ENCODE data around the gene PLK1.

The PLK1 gene

DNA sequence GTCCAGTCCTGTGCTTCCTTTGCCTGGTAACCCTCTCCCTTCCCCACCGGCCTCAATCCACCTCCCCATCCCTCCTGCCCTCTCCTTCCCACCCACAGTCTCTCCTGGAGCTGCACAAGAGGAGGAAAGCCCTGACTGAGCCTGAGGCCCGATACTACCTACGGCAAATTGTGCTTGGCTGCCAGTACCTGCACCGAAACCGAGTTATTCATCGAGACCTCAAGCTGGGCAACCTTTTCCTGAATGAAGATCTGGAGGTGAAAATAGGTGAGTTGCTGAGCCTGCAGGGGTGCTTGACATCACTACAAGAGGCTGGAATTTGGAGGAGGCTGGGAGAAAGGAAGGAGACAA lies 1.3 kb downstream of the PLK1 start:
- no peak for DNase-seq

DNA sequence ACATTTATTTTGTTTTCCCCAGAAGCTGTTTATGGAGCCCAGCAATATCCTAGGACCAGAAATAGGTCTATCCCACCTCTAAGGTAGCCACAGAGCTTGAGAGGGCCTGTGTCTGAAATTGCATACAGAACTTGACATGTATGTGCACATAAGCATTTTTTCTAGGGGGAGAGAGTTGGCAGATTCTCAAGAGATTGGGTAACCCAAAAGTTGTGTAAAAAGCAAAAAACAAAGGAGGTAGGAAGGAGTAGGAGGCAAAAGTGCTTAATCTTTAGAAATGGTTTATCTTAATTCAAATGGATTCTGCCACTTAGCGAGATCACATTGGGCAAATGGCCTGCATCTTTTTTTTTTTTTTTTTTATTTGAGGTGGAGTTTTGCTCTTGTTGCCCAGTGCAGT lies 3.5 kb downstream of the PLK1 start:
- DNase-seq = no peak

DNA sequence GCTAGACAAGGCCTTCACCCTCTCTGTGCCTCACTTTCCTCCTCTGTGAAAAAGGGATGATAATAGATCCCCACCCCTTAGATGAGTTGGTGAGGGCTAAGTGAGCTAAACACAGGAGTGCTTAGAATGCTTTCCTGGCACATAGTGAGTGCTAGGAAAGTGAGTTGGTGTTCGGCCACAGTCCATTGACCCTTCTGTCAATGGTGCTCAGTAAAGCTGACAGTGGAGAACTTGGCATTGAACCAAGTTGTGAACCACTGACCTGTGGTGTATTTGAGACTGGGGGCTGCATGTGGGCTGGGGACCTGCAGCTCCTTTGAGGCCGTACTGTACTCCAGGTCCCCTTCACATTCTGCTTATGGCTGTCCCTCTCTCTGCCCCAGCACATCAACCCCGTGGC lies 4.8 kb downstream of the PLK1 start:
- no peak for DNase-seq

DNA sequence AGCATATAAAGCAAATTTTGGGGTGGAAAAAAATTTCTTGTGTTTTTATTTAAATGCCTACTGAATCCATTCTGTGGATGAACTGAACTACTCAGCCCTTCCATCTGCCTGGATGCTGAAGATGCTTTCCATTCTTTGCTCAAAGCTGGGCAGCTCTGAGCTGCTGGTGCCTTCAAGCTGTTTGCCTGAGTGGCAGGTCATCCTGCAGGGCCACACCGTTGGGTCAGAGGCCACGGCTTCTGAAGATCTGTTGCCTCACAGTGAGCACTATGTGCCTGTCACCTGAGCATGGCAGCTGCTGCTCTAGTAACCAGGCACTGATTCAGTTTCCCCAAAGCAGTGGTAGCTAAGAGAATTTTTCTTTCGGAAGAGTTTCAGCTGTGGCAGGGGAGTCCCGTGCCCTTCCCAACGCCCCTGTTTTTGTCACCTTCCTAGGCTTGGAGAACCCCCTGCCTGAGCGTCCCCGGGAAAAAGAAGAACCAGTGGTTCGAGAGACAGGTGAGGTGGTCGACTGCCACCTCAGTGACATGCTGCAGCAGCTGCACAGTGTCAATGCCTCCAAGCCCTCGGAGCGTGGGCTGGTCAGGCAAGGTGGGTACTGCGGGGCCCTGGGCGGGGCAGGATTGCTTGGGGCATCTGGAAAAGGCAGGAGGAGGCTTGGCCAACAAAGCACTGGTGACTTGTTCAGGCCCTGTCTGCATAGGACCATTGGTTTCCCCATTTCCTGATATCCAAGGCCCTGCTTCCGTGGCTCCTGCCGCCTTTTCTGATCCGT lies 8.5 kb downstream of the PLK1 start:
- no peak for DNase-seq

DNA sequence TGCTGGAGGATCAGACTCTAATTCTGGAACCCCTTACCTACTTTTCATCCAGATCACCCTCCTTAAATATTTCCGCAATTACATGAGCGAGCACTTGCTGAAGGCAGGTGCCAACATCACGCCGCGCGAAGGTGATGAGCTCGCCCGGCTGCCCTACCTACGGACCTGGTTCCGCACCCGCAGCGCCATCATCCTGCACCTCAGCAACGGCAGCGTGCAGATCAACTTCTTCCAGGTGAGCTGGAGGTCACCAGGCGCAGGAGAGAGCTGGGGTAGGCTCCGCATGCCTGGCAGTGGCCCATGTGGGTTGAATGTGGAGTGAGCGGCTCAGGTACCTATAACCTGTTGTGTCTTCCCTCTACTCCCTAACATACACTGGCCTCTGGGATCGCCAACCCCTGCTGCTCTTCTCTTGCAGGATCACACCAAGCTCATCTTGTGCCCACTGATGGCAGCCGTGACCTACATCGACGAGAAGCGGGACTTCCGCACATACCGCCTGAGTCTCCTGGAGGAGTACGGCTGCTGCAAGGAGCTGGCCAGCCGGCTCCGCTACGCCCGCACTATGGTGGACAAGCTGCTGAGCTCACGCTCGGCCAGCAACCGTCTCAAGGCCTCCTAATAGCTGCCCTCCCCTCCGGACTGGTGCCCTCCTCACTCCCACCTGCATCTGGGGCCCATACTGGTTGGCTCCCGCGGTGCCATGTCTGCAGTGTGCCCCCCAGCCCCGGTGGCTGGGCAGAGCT lies 10.9 kb downstream of the PLK1 start:
- no peak for DNase-seq

DNA sequence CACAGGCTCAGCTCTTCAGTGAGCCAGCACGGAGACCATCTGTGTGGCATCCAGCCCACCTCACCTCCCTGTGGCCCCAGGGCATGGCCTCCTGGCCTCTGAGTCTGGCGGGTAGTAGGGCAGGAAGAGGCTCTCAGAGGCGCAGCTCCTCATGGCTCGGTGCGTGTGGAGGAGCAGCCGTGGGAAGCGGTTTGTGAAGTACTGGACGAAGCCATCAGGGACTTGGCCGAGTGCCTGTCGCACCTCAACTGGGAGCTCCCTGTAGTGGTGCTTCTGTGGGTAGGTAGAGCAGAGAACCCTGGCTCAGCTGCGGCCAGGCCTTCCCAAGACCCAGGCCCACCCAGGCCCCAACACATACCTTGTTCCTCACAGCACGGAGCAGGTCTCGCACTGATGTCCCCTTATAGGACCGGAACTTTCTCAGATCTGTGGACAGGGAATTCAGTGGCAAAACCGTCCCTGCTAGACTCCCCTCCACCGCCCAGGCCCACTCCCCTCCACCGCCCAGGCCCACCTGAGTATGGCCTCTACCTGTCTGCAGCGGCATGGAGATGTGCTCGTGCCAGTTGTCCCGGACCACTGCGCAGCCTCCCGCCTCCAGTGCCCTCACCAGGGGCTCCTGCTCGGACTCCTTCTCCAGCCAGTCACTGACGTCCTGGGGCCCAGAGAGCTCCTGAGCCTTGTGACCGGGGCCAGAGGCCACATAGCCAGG lies 12.2 kb downstream of the PLK1 start:
- no peak for DNase-seq

DNA sequence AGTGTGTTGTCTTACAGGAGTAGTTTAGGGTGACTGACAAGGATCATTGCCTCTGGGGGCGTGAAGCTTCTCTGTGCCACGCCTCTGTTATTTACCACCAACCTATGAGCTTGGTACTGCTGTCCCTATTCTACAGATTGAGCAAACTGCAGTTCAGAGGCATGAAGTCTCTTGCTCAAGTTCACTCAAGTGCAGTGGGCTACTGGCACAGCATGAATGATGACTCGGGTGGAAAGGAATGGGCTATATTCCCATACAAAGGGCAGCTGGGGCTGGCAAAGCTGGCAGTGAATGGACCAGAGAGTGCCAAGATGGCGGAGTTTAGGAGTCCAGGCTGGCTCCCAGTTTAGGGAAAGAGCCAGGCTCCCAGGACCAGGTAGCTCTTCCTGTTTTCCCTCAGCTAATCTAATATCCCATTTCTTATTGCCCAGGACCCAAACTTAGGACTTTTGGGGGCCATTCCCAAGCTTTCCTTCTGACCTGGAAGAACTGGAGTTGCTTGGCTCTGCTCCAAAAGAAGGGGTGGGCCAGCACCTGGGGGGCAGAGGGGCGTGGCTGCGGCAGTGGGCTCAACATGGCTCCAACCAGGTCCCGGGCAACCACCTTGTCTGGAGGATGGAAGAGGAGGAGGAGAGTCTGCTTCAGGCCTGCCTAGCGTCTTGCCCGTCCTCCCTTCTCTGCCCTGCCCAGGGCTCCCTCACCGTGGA lies 12.9 kb downstream of the PLK1 start:
- no peak for DNase-seq

DNA sequence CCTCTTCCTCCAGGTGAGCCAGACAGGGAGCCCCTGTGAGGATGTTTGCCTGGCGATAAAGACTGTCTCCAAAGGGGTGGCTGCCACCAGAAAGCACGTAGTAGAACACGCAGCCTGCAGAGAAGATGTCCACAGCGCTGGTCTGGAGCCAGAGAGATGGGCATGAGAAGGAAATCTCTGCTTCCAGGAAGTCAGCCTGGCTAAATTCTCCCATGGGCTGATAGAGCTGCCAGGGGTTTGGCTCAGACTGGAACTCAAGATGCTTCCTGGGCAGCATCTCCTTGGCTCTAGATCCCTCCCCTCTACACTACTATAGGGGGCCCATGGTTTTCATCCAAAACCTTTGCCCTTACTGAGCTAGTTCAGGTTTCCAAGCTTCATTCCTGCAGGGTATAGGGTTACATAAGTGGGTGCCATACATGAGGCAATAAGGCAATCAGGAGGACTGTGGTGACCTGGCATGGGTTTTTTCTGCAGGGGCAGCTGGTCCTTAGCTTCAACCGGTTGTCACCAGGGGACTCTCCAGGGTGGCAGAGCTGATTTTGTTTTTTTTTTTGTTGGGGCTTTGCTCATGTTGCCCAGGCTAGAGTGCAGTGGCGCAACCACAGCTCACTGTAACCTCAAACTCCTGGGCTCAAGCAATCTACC lies 13.6 kb downstream of the PLK1 start:
- no peak for DNase-seq

DNA sequence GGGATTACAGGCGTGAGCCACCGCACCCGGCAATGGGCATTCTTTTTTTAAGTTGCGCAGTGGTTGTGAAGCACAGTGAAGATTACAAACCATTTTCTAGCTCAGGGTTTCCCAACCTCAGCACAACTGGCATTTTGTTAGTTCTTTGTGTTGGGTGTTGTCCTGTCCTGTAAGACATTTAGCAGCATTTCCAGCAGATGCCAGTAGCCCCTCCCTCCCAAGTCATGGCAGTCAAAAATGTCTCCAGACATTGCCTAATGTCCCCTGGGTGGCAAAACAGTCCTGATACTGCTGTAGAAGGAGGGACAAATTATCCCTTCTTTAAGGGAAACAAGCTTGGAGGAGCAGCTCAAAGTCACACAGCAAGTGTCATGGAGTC lies 15.6 kb downstream of the PLK1 start:
- DNase-seq = no peak

DNA sequence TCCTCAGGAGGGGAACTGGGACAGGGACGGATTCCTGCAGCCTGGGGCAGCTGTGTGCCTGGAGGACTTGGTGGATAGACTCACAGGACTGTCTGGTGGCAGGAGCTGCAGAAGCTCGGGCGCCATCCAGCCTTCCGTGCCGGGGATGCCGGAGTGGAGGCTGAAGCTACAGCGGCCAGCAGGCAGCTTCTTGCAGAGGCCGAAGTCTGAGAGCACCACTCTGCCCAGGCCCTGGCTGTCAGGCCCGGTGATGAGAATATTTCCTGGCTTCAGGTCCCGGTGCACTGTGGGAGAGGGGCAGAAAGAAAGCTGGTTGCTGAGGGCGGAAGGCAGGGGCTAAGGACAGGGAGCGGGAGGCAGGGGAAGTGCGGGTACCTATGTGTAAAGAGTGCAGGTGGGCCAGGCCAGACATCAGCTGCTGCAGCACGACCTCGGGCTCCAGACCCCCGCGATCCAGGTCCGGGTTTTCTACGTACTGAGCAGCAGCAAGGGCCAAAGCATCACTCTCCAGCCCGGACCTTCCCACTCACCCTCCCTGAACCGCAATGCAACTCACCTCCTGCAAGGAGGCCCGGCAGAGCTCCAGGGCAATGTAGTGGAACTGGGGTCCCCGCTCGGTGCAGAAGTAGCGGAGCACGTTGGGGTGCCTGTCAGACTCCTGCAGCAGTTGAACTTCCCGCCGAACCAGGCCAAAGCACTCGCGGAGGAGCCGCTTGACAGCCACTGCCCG lies 16.1 kb downstream of the PLK1 start:
- no peak for DNase-seq

DNA sequence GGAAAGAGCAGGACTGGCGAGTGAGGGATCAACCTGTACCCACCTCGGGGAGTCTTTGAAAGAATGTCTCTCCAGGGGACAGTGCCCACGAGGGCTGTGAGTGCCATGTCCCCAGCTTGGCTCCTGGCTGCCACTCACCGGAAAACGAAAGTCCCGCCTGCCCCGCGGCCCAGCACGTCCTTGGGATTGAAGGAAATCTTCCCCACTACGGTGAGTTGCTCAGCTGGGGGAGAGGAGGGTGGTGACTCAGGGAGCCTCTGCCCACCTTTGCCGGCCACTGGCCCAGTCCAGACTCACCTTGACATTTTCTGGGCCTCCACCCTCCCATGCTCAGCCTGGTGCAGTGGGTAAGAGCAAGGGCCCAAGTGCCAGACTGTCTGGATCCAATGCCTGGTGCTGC lies 17.1 kb downstream of the PLK1 start:
- DNase-seq = no peak

DNA sequence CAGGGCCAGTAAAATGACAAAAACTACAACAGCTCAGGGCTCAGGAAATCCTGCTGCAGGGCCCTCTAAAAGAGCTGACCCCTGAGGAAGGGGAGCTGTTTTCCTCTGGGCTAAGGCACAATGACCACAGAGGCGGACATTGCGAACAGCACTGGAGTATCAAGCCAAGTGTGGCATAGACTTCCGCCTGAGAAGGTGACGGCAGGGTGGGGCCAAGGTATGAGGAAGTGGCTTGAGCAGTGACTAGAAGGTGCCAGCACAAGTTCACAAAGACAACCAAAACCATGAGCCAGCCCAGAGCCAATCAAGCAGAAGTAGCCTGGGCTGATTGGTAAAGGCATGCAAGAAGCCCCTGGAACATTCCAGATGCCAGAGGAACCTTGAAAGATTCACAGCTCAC lies 20.4 kb downstream of the PLK1 start:
- no peak for DNase-seq

DNA sequence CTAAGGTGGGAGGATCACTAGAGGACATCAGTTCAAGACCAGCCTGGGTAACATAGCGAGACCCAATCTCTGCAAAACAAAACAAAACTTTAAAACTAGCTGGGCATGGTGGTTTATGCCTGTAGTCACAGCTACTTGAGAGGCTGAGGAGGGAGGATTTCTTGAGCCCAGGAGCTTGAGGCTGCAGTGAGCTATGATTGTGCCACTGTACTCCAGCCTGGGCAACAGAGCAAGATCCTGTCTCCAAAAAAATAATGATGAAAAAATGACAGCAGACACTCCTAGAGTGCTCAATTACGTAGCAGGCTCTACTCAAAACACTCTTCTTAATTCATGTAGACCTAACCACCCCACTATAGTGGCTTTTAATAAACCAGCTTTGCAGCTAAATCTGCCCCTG lies 21.4 kb downstream of the PLK1 start:
- DNase-seq = no peak

DNA sequence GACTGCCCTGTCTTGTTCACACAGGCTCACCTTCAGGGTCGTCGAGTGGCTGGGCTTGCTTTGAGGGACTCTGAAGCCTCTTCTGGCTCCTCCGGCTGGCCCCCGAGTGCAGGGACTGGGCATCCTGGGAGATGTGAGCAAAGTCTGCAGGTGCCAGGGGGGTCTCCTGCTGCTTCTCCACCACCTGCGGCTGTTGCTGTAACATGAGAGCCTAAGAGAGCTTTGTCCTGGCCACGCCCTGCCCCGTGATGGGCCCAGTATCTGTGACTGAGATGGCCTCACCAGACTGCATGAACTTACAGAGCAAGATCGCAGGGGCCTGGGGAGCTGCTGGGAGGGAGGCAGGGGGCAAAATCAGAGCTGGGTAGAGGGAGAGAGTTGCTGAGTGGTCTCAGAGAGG lies 21.8 kb downstream of the PLK1 start:
- DNase-seq = no peak

DNA sequence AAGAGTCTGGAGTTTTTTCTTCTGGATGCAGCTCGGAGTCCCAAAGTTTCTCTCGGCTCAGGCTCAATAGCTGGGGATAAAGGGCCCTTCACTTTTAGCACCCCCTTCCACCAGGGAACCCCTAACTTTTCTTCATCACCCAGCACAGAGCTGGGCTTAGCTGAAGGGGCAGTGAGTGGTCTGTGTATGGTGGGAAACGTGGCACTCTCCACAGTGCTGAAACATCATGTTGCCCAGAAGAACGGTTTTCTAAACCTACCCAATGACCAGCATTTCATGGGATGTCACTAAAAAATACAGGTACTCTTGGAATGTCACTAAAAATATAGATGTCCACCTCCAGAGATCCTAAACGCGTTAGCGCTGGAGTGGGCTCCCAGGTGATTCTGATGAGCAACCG lies 22.4 kb downstream of the PLK1 start:
- DNase-seq = no peak

DNA sequence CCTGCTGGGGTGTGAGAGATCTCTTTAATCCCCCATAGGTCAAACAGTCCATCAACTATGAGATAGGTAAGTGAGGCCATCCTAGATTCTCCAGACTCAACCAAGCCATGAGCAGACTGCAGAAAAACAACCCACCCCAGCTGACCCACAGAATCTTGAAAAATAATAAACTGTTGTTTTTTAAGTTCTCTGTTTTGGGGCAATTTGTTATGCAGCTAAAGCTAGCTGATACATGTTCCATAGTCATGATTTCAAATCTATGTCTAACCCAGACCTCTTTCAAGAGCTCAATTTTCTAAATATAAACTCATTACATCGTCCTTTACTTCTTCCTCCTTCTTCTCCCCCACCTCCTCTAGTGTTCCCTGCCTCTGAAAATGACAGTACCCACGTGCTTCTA lies 24.3 kb downstream of the PLK1 start:
- DNase-seq = no peak

DNA sequence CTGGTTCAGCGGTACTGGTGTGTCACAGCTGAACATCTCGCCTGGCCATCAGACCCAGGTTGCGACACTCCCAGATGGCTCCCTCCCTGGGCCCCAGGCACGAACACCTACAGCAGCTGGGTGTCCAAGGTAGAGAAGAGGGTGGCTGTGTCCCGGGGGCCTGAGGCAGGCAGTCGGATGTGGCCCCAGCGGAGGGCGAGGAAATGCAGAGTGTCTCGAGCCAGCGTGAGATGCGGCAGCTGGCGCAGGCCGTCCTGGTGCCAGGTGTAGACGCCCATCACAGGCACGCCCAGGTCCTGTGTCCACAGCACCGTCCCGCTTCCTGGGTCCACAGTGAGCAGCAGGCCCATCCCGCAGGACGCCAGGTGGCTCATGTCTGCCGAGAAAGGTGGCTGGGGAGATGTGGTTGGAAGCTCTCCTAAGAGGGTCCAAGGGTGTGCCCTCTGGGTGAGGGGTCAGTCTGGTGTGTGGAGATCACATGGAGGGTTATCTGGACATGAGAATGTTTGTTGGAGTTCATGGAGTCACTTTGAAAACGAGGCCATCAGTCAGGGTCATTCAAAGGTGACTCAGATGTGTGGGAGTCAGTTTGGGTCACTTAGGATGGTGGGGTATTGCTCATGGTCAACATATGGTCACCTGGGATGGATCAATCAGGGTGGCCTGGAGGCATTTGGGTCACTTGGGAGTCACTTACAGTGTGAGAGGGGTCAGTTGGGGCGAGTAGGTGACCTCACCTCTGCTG lies 26.3 kb downstream of the PLK1 start:
- DNase-seq = no peak

DNA sequence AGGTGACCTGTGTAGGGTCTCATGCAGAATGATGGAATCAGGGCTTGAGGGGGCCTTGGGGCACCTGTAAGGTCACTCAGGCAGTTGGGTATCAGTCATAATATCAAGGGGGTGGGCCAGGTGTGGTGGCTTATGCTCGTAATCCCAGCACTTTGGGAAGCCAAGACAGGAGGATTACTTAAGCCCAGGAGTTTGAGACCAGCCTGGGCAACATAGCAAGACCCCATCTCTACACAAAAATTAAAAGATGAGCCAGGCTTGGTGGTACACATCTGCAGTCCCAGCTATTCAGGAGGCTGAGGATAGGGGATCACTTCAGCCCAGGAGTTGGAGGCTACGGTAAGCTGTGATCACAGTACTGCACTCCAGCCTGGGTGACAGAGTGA lies 26.8 kb downstream of the PLK1 start:
- DNase-seq = no peak

DNA sequence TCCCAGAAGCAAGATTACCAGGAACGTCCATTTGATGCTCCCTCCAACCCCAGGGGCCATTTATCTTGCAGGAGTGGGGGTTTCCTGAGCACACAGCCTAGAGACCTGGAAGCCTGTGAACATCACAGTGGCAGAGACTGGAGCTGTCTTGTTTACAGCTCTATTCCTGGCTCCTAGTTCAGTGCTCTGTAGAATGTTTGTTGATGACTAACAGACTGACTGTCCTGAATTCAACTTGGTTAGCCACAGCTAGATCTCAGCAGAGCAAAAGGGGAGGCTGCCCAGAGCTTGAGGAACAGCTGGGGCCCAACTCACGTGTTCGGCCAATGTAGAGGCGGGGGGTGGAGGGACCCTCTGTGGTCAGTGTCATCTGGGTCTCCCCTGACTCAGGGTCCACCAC lies 27.8 kb downstream of the PLK1 start:
- no peak for DNase-seq

DNA sequence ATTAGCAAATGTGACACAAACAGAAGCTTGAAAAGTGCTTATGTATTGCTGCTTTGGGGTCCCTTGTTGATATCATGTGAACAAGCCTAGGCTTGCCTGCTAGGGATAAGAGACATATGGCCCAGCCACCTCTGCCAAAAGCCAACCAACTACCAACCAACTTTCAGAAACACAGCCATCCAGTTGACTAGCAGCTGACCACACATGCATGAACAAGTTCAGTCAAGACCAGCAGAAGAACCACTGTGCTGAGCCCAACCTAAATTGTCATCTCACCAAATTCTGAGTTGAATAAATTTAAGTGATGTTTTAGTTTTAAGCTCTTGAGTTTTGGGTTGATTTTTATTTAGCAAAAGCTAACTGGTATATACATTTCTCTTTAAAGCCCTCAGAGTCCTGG lies 30.8 kb downstream of the PLK1 start:
- no peak for DNase-seq

DNA sequence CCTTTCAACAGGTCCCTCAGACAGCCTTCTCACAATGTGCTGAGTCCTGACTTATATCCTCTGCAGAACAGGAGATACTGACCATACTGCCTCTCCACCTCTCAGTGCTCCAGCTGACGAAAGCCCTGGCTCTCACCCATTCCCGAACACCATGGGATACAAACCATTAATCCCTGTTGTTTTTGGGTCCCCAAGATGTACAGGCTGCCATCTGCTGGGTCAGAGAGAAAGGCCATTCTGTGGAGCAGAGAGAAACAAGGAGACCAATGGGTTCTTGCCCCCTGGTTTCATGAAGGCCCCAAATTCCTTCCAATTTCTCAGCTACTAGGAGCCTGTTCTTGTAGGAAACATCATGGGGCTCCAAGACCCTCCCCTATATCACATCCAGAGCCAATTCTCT lies 31.3 kb downstream of the PLK1 start:
- DNase-seq = no peak

DNA sequence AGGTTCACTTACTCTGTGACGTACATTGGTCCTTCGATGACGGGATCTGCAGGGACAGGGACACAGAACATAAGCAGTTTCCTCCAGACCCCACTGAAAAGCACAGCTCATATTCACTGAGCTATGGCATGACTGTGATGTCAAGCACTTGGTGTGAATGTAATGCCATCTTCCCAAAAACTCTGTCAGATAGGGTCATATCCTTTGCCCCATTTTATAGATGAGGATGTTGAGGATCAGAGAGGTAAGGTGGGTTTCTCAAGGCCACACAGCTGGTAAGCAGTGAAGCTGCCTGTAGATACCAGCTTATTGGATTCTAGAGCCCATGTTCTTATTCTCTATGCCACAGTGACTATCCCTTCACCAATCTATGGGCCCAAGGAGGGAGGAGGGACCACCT lies 31.8 kb downstream of the PLK1 start:
- no peak for DNase-seq

Data from hippocampal formation (tissue), 2 donors.